ENCODE results near the gene CCL25. TPM values are rescaled to one million over a fixed set of nuclear protein-coding genes. Genes with fewer than 3 reads are reported as not detected.

Gene CCL25
- total and polyA plus RNA-seq, 2 donors (not counting 3 experiments of a cell fraction or from before 2014, with no cell fraction given) = not detected

DNA sequence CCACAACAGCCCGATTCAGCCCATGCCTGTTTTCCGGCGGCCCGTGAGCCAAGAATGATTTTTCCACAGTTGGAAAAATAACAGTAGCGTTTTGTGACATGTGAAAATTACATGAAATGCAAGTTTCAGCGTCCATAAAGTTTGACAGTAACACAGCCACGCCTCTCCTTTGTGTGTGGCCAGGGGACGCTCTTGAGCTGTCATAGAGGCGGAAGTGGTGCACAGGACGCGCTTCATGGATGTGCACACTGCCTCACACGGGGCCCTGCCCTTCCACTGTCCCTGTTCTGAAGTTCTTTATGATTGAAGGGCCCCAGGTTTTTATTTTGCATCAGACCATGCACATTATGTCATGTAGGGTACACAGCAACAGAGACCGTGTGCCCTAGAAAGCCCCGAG lies 34.8 kb upstream of the CCL25 start:
- TF ChIP-seq EZH2 (IDR thresholded peaks at IDR 0.05; ENCODE audit: borderline replicate concordance, low read depth, low read length, severe bottlenecking) (no peak), MYC (IDR thresholded peaks at IDR 0.05; ENCODE audit: low read depth, low read length) (no peak), FOS (IDR thresholded peaks at IDR 0.05; ENCODE audit: borderline replicate concordance, insufficient read depth, low read length) (no peak), GATA2 (IDR thresholded peaks at IDR 0.05; ENCODE audit: insufficient read depth, insufficient read length, low read depth, low read length) (no peak), POLR2A (IDR thresholded peaks at IDR 0.05; ENCODE audit: low read depth, low read length) (no peak), POLR2AphosphoS5 (IDR thresholded peaks at IDR 0.05; ENCODE audit: insufficient read depth, low read depth, low read length) (no peak), JUN (IDR thresholded peaks at IDR 0.05; ENCODE audit: borderline replicate concordance, insufficient read depth, insufficient read length, low read depth) (no peak)
- TF ChIP-seq, protein P1, sequence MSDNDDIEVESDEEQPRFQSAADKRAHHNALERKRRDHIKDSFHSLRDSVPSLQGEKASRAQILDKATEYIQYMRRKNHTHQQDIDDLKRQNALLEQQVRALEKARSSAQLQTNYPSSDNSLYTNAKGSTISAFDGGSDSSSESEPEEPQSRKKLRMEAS (IDR thresholded peaks at IDR 0.05; ENCODE audit: insufficient read depth, insufficient read length) = no peak
- TF ChIP-seq, protein P2, sequence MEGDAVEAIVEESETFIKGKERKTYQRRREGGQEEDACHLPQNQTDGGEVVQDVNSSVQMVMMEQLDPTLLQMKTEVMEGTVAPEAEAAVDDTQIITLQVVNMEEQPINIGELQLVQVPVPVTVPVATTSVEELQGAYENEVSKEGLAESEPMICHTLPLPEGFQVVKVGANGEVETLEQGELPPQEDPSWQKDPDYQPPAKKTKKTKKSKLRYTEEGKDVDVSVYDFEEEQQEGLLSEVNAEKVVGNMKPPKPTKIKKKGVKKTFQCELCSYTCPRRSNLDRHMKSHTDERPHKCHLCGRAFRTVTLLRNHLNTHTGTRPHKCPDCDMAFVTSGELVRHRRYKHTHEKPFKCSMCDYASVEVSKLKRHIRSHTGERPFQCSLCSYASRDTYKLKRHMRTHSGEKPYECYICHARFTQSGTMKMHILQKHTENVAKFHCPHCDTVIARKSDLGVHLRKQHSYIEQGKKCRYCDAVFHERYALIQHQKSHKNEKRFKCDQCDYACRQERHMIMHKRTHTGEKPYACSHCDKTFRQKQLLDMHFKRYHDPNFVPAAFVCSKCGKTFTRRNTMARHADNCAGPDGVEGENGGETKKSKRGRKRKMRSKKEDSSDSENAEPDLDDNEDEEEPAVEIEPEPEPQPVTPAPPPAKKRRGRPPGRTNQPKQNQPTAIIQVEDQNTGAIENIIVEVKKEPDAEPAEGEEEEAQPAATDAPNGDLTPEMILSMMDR (IDR thresholded peaks at IDR 0.05; ENCODE audit: extremely low read depth in 1 of 2, insufficient read depth in 1 of 2, low read depth in 1 of 2, low read length in 2 of 2) = no peak
- Histone ChIP-seq H3K4me3 (replicated peaks in 1 of 3; ENCODE audit: insufficient read depth in 1 of 3, low read depth in 1 of 3, low read length in 3 of 3) (no peak overlapping the region), H3K4me1 (ENCODE audit: control insufficient read depth, extremely low read depth, insufficient read depth, low read length) (no peaks in the 10 kb centered on the region), H3K9ac (replicated peaks; ENCODE audit: extremely low read depth, insufficient read depth, low read length) (no peak overlapping the region), H3K79me2 (ENCODE audit: control insufficient read depth, insufficient read depth, low read length) (no peaks in the 10 kb centered on the region), H3K9me3 (replicated peaks; ENCODE audit: control insufficient read depth, insufficient read depth, low read length) (no peaks in the 10 kb centered on the region), H3K36me3 (ENCODE audit: control insufficient read depth in 2 of 2, extremely low read depth in 1 of 2, insufficient read depth in 2 of 2, low read length in 2 of 2) (no peaks in the 10 kb centered on the region), H3K27me3 (ENCODE audit: control insufficient read depth in 2 of 2, insufficient read depth in 2 of 2, low read length in 2 of 2) (no peaks in the 10 kb centered on the region), H3K9me1 (replicated peaks; ENCODE audit: control insufficient read depth, extremely low read depth, insufficient read depth, low read length) (no peaks in the 10 kb centered on the region), H3K27ac (ENCODE audit: insufficient read depth, low read depth, low read length) (no peak overlapping the region), H2AFZ (ENCODE audit: low read depth, low read length) (no peak overlapping the region), H3K4me2 (ENCODE audit: insufficient read depth, low read length) (no peak overlapping the region), H4K20me1 (replicated peaks; ENCODE audit: control insufficient read depth, extremely low read depth, insufficient read depth, low read length) (no peaks in the 10 kb centered on the region)
- FAIRE-seq (no peak), DNase-seq (ENCODE audit: low read depth, low spot score) (no peak)
- POLR2A ChIA-PET = no interaction called here
- CTCF ChIA-PET = no interaction called here
- BruUV-seq (replicated peaks) = no TSS peak
- intact Hi-C loops (cut with micrococcal nuclease) (no loop called here), dilution Hi-C loops (cut with MboI; ENCODE audit: extremely low pct_ligation_motif_present, low sequenced_read_pairs) (no loop called here)

All from endothelial cell of umbilical vein (primary cell).